NCI-H345 (cell line): ENCODE results near the gene CNTN2.
A peak's percentile ranks its signal among the peaks of the same experiment; 100 is the strongest.

ENCODE experiments used
- DNase-seq: peaks from one replicate; lab custom pipeline; 2025; lab: John Stamatoyannopoulos, UW

CNTN2 gene

GRCh38 chr1:205042911-205043806, at the start of gene CNTN2:
CNTN2 (plus strand) TSS chr1:205043212; CDS start chr1:205053186, 9,974 bp downstream.
- no peak for DNase-seq

- peak; percentile 14 for DNase-seq
Observed at GRCh38 chr1:204994086-204994862, 48.7 kb upstream of the CNTN2 start.

- no peak for DNase-seq
Observed at GRCh38 chr1:204996981-204997380, 46.0 kb upstream of the CNTN2 start.

- DNase-seq: no peak
Observed at GRCh38 chr1:204997591-204998355, 45.2 kb upstream of the CNTN2 start.

- DNase-seq: no peak
Observed at GRCh38 chr1:205001162-205001561, 41.9 kb upstream of the CNTN2 start.

- DNase-seq: no peak
Observed at GRCh38 chr1:205002705-205003104, 40.3 kb upstream of the CNTN2 start.

- no peak for DNase-seq
Observed at GRCh38 chr1:205003358-205004131, 39.5 kb upstream of the CNTN2 start.

- no peak for DNase-seq
Observed at GRCh38 chr1:205004351-205004750, 38.7 kb upstream of the CNTN2 start.

GRCh38 chr1:205008896-205009295, 34.1 kb upstream of the CNTN2 start:
- no peak for DNase-seq

GRCh38 chr1:205009670-205010069, 33.3 kb upstream of the CNTN2 start:
- no peak for DNase-seq

- DNase-seq: peak; percentile 42
Observed at GRCh38 chr1:205012391-205013140, 30.4 kb upstream of the CNTN2 start.

GRCh38 chr1:205013683-205014367, 29.2 kb upstream of the CNTN2 start:
- DNase-seq: peak; percentile 69

- DNase-seq: no peak
Observed at GRCh38 chr1:205014783-205015182, 28.2 kb upstream of the CNTN2 start.

- no peak for DNase-seq
Observed at GRCh38 chr1:205015241-205015640, 27.8 kb upstream of the CNTN2 start.

- no peak for DNase-seq
Observed at GRCh38 chr1:205016075-205016474, 26.9 kb upstream of the CNTN2 start.

- DNase-seq: no peak
Observed at GRCh38 chr1:205016584-205016983, 26.4 kb upstream of the CNTN2 start.

- DNase-seq: no peak
Observed at GRCh38 chr1:205017001-205017400, 26.0 kb upstream of the CNTN2 start.

- no peak for DNase-seq
Observed at GRCh38 chr1:205017766-205018165, 25.2 kb upstream of the CNTN2 start.

- DNase-seq: no peak
Observed at GRCh38 chr1:205018381-205018780, 24.6 kb upstream of the CNTN2 start.

- no peak for DNase-seq
Observed at GRCh38 chr1:205020466-205020865, 22.5 kb upstream of the CNTN2 start.
